Spleen (tissue), 7 donors: ENCODE results near the gene VPS26B.

Experiments
- CTCF ChIP-seq, 11 experiments: fragments of 200-600 bp in 7 of 11; fragments of 450-650 bp in 4 of 11; sonication (generic) in 4 of 11; IDR thresholded peaks in 8 of 11; conservative IDR thresholded peaks in 3 of 11; 1 replicate in 7 of 11; 2 replicates in 4 of 11; pipeline versions ENCODE4 v1.4.0 to v1.8.0; 2016 to 2021; ENCODE audit warnings: antibody characterized with exemption in 11 of 11, inconsistent platforms in 4 of 11, mild to moderate bottlenecking in 1 of 11
- POLR2A ChIP-seq, 3 donors: fragments of 450-650 bp; IDR thresholded peaks; one replicate each; pipeline ENCODE4 v1.5.1; 2017; ENCODE audit warnings: antibody characterized with exemption in 3 of 3, mild to moderate bottlenecking in 1 of 3
- donor health status: DM: no; HTN: no; CAD: no; lungs with moderate emphysema.
- donor health status: DM: no; HTN: no; CAD: no.
- donor health status: DM: no; HTN: no; CAD: no.

DNA sequence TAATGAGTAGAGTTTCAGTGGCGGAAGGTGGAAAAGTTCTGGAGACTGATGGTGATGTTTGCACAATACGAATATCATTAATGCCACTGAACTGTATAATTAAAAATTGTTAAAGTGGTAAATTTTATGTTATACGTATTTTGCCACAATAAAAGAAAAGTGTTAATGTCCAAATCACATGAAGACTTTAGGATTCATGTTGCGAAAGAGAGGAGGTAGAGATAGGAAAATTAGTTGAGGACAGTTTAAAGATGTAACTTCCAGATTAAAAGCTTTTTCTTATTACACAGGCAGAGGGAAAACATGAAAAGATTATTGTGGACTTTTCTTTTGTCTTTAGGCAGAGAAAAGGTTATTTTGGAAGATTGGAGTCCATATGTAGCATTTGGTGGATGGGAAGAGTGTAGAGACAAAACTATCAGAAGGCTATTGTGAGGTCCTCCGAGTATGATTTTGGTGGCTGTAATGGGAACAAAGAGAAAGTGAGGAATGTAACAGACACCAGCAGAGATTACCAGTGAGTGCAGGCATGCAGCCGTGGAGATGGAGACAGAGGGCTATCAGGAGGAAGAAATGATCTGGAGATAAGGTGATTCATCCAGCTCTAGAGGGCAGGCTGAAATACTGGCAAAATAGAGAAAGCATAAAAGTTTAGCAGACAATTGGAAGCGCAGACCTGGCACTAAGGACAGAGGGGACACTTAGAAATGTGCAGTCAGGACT is 12.5 kb downstream of the VPS26B start:
- TF ChIP-seq CTCF (IDR thresholded peaks at IDR 0.05 in 8 of 11, conservative IDR thresholded peaks at IDR 0.05 in 3 of 11) = no peak
- no peak for TF ChIP-seq POLR2A (IDR thresholded peaks at IDR 0.05)
